Esophagus muscularis mucosa (tissue), 3 donors: ENCODE measurements around the gene PGD.

Experiments used
- POLR2A ChIP-seq: fragments of 450-650 bp; IDR thresholded peaks from one replicate; pipeline ENCODE4 v1.6.1; 2017; ENCODE audit warnings: antibody characterized with exemption, moderate library complexity, mild to moderate bottlenecking, low read depth
- TF ChIP-seq, protein P1 (sequence below), 3 experiments: fragments of 200-600 bp in 2 of 3; fragments of 450-650 bp in 1 of 3; sonication (generic) in 2 of 3; IDR thresholded peaks; one replicate each; pipeline ENCODE4 v1.5.1; 2017 to 2019; ENCODE audit warnings: antibody characterized with exemption in 3 of 3, mild to moderate bottlenecking in 2 of 3, moderate library complexity in 1 of 3

DNA sequence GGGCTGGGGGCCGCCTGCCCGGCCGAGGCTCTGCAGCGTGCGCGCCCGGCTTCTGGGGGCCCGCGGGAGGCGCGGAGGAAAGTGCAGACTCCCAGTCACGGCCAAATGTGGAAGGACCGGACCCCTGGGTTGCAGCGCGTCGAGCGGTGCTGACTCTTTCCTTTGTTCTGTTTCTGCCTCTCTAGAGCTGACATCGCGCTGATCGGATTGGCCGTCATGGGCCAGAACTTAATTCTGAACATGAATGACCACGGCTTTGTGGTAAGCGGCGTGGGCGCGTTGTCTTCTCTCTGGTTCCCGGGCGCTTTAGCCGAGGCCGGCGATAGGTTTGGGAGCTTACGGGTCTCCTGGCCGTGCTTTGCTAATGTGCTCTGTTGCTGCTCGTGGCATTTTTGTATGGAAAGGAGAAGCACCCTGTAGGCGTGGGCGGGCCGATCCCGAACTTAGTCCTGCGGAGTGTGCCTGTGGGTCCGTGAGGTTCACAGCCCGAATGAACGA lies 629 bp downstream of the PGD start:
- TF ChIP-seq, protein P1, sequence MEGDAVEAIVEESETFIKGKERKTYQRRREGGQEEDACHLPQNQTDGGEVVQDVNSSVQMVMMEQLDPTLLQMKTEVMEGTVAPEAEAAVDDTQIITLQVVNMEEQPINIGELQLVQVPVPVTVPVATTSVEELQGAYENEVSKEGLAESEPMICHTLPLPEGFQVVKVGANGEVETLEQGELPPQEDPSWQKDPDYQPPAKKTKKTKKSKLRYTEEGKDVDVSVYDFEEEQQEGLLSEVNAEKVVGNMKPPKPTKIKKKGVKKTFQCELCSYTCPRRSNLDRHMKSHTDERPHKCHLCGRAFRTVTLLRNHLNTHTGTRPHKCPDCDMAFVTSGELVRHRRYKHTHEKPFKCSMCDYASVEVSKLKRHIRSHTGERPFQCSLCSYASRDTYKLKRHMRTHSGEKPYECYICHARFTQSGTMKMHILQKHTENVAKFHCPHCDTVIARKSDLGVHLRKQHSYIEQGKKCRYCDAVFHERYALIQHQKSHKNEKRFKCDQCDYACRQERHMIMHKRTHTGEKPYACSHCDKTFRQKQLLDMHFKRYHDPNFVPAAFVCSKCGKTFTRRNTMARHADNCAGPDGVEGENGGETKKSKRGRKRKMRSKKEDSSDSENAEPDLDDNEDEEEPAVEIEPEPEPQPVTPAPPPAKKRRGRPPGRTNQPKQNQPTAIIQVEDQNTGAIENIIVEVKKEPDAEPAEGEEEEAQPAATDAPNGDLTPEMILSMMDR (IDR thresholded peaks at IDR 0.05): no peak
- no peak for TF ChIP-seq POLR2A
